EL (cell line): ENCODE data around the gene ZBP1.

Source experiments
- DNase-seq: peaks from one replicate; pipeline ENCODE4 v3.0.0-alpha.2; 2016

The ZBP1 gene

GRCh38 chr20:57568088-57568896 lies 51.9 kb downstream of the ZBP1 start:
- DNase-seq, result no peak

GRCh38 chr20:57567471-57568079 lies 52.7 kb downstream of the ZBP1 start:
- DNase-seq, result no peak

- DNase-seq, result no peak
Observed at GRCh38 chr20:57566803-57567459, 53.3 kb downstream of the ZBP1 start.

- DNase-seq, result no peak
Observed at GRCh38 chr20:57566399-57566798, 53.8 kb downstream of the ZBP1 start.

- no peak for DNase-seq
Observed at GRCh38 chr20:57564951-57565642, 55.1 kb downstream of the ZBP1 start.

GRCh38 chr20:57564180-57564802 lies 55.9 kb downstream of the ZBP1 start:
- DNase-seq, result no peak

- no peak for DNase-seq
Observed at GRCh38 chr20:57563522-57563921, 56.7 kb downstream of the ZBP1 start.

- no peak for DNase-seq
Observed at GRCh38 chr20:57562541-57563465, 57.4 kb downstream of the ZBP1 start.

- no peak for DNase-seq
Observed at GRCh38 chr20:57561356-57562279, 58.6 kb downstream of the ZBP1 start.

GRCh38 chr20:57560554-57561355 lies 59.5 kb downstream of the ZBP1 start, which contains the start of gene PCK1:
TSS of gene PCK1 (plus strand) at chr20:57561110. CDS start at chr20:57561412, 302 bp downstream.
- DNase-seq, result peak; percentile 21

- no peak for DNase-seq
Observed at GRCh38 chr20:57559658-57560553, 60.3 kb downstream of the ZBP1 start.

- DNase-seq, result no peak
Observed at GRCh38 chr20:57559289-57559634, 61.0 kb downstream of the ZBP1 start.

GRCh38 chr20:57558614-57559288 lies 61.5 kb downstream of the ZBP1 start:
- no peak for DNase-seq

- no peak for DNase-seq
Observed at GRCh38 chr20:57557926-57558613, 62.2 kb downstream of the ZBP1 start.

- no peak for DNase-seq
Observed at GRCh38 chr20:57556980-57557274, 63.3 kb downstream of the ZBP1 start.

- DNase-seq, result no peak
Observed at GRCh38 chr20:57555457-57556184, 64.6 kb downstream of the ZBP1 start.
